Measurements from ENCODE around the gene DPM2.

DNA sequence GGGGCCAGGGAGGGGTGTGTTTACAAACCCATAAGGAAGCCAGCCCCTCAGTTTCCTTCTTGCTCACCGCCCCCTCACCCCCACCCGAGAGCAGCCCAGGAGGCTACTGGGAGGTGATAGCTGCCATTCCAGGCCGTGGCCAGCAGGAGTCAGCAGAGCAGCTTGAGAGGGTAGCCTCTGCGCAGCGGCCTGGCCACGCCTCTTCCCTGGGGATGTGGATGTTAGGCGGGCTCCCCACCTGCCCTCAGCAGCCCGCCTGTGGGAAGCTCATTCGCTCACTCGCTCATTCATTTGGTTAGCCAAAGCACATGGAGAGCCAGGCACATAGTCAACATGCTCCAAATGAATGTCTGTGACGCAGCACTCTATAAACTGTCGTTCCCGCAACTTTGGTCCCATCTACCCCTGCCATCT, 6.1 kb upstream of the DPM2 start:
- no peak for TF ChIP-seq POLR2A (IDR thresholded peaks at IDR 0.05)
- TF ChIP-seq, protein P1, sequence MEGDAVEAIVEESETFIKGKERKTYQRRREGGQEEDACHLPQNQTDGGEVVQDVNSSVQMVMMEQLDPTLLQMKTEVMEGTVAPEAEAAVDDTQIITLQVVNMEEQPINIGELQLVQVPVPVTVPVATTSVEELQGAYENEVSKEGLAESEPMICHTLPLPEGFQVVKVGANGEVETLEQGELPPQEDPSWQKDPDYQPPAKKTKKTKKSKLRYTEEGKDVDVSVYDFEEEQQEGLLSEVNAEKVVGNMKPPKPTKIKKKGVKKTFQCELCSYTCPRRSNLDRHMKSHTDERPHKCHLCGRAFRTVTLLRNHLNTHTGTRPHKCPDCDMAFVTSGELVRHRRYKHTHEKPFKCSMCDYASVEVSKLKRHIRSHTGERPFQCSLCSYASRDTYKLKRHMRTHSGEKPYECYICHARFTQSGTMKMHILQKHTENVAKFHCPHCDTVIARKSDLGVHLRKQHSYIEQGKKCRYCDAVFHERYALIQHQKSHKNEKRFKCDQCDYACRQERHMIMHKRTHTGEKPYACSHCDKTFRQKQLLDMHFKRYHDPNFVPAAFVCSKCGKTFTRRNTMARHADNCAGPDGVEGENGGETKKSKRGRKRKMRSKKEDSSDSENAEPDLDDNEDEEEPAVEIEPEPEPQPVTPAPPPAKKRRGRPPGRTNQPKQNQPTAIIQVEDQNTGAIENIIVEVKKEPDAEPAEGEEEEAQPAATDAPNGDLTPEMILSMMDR (IDR thresholded peaks at IDR 0.05) = peak; percentile 77 to 90 (median 84)
